IPS-NIHi7 (cell line): ENCODE results near the gene TSPAN11.
"Not testable (repeated sequence)": the region's sequence is repeated elsewhere in the genome, so short reads cannot be mapped to it uniquely, and the experiment has no call there.

Experiments used
- DNase-seq: peaks from one replicate; pipeline ENCODE4 v3.0.0; 2012; ENCODE audit warnings: mixed read lengths; ENCODE audit errors: extremely low spot score

Gene TSPAN11

DNA sequence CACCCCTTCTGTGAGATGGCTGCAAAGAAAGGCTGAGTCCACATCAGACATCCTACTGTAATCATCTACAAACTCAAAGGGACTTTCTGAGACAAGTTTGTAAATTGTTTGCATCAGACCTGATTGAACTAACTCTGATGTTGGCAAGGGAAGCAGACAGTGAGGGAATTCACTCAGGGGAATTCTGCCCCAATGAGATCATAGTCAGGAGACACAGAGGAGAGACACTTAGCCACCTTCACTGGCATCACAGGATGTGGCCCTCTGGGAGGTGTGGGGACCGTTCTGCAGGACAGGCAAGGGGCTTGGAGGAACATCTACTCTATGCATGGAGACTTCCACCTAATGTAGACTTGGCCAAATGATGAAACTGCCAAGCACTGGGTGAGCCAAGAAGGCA is 76.5 kb downstream of the TSPAN11 start:
- DNase-seq: no peak

- no peak for DNase-seq
These were observed 77.5 kb downstream of the TSPAN11 start for GRCh38 chr12:31003861-31004640.

DNA sequence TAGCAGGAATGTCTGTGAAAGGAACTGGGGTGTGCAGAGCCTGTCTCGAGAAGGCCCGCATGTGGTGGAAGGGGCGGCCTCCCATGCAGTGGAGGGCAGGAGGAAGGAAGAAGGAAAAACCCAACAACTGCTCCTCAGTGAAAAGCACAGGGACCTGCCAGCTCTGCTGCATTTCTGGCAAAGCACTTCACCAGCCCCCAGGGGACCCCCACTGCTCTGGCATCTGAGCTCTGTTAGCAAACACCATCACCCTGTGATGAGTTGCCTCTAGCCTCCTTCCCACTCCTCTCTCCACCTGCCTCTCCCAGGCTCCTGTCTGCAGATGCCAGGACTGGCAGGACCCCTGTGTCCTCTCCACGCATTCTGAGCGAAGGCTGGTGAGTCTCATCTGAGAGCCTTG is 78.1 kb downstream of the TSPAN11 start:
- no peak for DNase-seq

DNA sequence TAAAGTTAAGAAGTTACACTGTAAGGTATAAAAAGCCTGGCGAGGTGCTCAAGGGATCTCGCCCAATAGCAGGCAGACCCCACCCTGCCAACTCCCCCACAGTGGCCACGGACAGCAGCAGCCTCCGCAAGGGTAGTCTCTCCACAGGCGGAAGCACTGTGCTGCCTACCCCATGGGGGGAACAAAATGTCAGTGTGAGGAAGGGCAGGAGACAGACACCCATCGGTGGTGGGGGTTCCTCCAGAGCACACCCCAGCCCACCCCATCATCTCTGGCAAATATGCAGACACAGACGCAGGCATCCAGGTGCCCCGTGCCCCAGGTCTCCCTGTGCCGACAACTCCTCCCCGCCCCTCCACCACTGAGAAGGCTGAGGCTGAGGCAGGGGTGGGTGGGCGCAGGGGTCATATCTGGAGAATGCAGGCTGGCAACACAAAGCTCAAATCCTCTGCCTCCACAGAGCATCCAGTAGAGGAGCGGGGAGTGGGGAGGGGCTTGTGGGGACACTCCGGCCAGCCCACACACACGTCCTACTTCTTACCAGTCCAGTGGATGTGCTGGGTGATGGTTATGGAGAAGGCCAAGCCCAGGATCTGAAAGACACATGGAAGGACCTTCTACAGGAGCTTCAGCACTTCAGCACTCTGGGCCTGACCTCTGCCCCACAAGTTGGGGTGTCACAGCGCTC is 78.9 kb downstream of the TSPAN11 start:
- DNase-seq: no peak

DNA sequence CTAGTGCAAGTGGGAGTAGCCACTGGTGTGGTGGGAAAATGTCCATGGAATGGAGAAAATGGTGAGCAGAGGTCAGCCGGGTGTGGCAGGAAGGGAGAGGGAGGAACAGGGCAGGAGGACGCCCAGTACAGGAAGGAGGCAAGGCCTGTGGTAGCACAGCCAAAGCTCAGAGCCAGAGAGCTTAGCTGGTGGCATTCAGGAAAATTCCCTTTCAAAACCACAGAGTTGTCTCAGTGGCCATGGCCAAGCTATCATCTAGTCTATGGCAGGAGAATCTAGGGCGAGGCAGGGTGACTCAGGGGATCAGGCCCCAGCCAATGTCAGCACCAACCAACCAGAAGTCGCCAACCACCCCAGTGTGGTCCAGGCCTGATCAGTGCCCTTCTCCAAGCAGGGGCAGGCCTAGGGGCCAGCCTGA is 79.4 kb downstream of the TSPAN11 start:
- DNase-seq: no peak

GRCh38 chr12:31006416-31007152 is 80.0 kb downstream of the TSPAN11 start:
- DNase-seq: no peak

- no peak for DNase-seq
These were observed 80.6 kb downstream of the TSPAN11 start for GRCh38 chr12:31007153-31007495.

- no peak for DNase-seq
These were observed 81.2 kb downstream of the TSPAN11 start for GRCh38 chr12:31007636-31008175.

GRCh38 chr12:31008241-31008761 is 81.8 kb downstream of the TSPAN11 start:
- DNase-seq: no peak

DNA sequence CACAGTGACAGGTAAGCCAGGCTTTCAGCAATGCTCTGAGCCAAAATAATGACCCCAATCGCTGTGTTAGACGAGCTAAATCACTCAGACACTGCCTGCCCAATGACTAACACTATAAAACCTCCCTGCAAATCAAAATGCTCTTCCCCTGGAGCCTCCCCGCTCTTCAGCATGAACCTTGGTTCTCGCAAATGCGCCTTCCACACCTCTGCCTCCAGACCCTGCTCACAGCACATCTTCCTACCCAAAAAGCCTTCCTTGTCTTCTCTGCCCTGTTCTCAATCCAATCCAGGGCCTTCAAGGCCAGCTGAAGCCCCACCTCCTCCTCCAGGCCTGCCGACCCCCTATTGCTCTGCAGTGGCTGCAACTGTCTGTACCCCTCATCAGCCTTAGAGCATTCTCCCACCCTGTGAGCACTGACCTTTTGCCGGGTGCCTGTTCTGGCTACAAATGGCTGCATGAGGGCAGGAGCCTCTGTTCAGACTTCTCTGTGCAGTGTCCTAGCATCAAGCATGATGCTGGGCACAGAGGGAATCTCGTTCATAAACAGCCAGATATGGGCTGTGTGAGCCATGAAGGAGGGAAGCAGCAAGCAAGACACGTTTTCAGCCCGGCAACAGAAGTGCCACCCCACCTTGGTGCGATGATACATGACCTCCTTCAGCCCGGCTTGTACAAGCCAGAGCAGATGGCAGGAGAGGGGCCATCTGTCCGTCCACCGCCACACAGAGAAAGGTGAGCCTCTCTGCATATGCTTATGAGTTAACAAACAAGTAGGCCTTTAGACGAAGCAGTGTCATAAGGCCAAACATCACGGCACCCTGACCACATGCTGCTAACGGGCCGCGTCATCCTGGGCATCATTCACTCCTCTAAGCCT is 82.7 kb downstream of the TSPAN11 start:
- no peak for DNase-seq

- DNase-seq: no peak
These were observed 83.4 kb downstream of the TSPAN11 start for GRCh38 chr12:31009976-31010375.

DNA sequence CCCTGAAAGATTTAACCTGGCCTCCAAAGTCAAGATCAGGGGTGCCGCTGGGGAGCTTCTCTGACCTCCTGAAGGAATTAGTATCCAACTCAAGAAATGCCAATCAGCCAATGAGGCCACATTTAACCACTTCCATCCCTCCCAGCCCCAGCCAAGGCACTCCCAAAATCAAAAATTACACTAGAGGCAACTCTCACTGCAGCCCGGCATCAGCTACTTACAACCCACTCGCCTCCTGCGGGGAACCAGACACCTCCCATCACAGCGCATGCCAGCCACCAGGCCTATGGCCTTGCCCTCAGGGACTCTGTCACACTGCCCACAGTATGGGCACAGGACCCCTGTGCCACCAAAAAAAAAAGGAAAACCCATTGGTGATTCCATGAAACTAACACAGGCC is 84.8 kb downstream of the TSPAN11 start:
- DNase-seq: no peak

DNA sequence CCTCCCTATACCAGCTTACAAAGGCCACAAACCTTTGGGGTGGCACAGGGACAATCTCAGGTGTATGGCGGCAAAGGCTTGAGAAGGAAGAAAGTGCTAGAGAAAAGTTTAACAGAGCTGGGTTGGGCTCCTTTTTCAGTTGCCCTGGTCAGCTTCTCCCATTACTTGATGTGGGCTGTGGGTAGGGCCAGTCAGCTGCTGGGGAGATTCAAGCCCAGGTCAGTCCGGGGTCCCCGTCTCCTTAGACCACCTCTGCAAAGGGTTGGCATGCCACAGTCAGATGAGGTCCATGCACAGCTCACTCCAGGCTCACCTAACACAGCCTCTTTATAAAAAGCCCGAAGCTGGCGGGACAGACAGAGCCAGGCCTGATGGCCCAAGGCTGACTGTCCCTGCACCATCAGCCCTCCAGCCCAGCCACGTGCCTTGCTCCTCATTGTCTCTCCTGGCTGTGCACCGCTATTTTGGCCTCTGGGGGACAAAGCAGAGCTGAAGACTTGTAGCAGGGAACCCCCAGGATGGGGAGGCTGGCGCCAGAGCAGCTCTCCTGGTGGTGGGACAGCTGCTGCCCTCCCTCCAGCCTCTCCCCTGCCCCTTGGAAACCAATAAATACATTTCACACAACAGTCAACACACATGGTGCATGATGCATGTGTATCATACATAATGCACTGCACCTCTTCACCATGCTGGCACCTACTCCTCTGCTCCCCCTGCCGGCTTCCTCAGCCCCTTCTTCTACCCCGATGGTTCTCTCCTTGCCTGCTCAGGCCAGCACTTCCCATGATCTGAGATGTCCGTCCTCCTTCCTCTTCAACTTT is 85.4 kb downstream of the TSPAN11 start:
- no peak for DNase-seq

GRCh38 chr12:31012567-31012891 is 86.0 kb downstream of the TSPAN11 start:
- DNase-seq: not testable (repeated sequence)

DNA sequence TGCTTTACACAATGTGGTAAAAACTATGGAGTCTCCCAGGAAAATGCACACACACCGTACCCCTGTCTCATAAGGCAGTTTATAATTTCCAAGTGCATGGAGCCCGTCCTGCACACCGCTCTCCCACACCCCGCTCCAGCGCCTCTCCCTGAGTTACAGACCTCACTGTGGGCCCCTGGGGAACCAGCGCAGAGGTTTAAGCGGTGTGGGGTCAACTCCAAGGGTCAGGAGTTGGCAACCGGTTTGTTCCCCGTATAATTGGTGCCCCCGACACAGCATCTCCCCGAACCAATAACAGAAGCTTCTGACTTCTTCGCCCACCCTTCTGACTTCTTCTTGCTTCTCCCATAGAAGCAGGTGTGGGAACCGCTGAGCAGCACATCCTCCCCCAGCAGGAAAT is 88.7 kb downstream of the TSPAN11 start:
- DNase-seq: no peak

GRCh38 chr12:31016057-31016456 is 89.5 kb downstream of the TSPAN11 start:
- DNase-seq: no peak

GRCh38 chr12:31017535-31017934 is 91.0 kb downstream of the TSPAN11 start:
- DNase-seq: no peak

- no peak for DNase-seq
These were observed 91.7 kb downstream of the TSPAN11 start for GRCh38 chr12:31018106-31018789.

DNA sequence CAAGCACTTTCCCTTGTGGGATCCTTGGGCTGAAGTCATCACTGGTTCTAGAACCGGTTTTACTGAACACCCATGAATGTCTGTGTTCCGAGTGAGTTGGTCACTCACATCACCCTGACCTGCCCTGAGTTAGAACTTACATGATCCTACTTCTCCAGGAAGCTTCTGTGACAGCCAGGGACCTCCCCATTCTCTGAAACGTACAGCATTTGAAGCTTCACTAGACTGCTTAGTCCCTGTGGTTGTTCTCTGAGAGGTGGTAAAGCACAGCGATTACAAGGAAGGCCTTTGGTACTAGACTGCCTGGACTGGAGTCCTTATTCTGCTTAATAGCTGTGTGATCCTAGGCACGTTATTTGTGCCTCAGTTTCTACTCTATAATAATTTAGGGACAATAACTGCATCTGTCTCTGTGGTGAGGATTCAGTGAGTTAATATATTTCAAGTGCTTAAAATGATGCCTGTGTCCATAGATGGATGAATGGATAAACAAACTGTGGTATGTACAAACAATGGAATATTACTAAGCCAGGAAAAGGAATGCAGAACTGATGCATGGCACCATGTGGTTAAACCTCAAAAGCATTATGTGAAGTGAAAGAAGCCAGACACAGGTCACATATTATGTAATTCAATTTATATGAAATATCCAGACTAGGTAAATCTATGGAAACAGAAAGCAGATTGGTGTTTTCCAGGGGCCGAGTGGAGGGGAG is 92.4 kb downstream of the TSPAN11 start:
- no peak for DNase-seq
